ENCODE results near the gene RGS1.

Gene RGS1

GRCh38 chr1:192584866-192585265 is 9.3 kb downstream of the RGS1 start:
- no peak for DNase-seq

GRCh38 chr1:192587386-192588266 is 12.1 kb downstream of the RGS1 start:
- no peak for DNase-seq

- DNase-seq, result no peak
Observed at GRCh38 chr1:192588546-192588945, 13.0 kb downstream of the RGS1 start.

GRCh38 chr1:192589813-192590212 is 14.2 kb downstream of the RGS1 start:
- no peak for DNase-seq

- no peak for DNase-seq
Observed at GRCh38 chr1:192592517-192592916, 16.9 kb downstream of the RGS1 start.

- DNase-seq, result no peak
Observed at GRCh38 chr1:192592981-192593708, 17.6 kb downstream of the RGS1 start.

GRCh38 chr1:192595299-192595698 is 19.7 kb downstream of the RGS1 start:
- DNase-seq, result no peak

- no peak for DNase-seq
Observed at GRCh38 chr1:192598589-192598988, 23.0 kb downstream of the RGS1 start.

GRCh38 chr1:192600275-192600674 is 24.7 kb downstream of the RGS1 start:
- no peak for DNase-seq

- no peak for DNase-seq
Observed at GRCh38 chr1:192601143-192601542, 25.6 kb downstream of the RGS1 start.

- no peak for DNase-seq
Observed at GRCh38 chr1:192601567-192601966, 26.0 kb downstream of the RGS1 start.

- no peak for DNase-seq
Observed at GRCh38 chr1:192602757-192603156, 27.2 kb downstream of the RGS1 start.

- DNase-seq, result no peak
Observed at GRCh38 chr1:192603218-192603787, 27.7 kb downstream of the RGS1 start.

- DNase-seq, result no peak
Observed at GRCh38 chr1:192604979-192605620, 29.5 kb downstream of the RGS1 start.

GRCh38 chr1:192608671-192609070 is 33.1 kb downstream of the RGS1 start:
- DNase-seq, result no peak

GRCh38 chr1:192609110-192610079 is 33.8 kb downstream of the RGS1 start:
- peak; percentile 86 for DNase-seq

GRCh38 chr1:192610112-192610889 is 34.7 kb downstream of the RGS1 start:
- no peak for DNase-seq

GRCh38 chr1:192615055-192615454 is 39.5 kb downstream of the RGS1 start:
- DNase-seq, result no peak

GRCh38 chr1:192620071-192620635 is 44.6 kb downstream of the RGS1 start:
- no peak for DNase-seq

GRCh38 chr1:192626366-192627179 is 51.0 kb downstream of the RGS1 start:
- no peak for DNase-seq

Data from CD4-positive, alpha-beta T cell treated with Interferon gamma for 1 hour (primary cell).